NCI-H2196 (cell line): ENCODE data around the gene UGT2A3.
"Not testable (repeated sequence)": the region's sequence is repeated elsewhere in the genome, so short reads cannot be mapped to it uniquely, and the experiment has no call there.

ENCODE experiments used
- DNase-seq: peaks from one replicate; lab custom pipeline; 2025; ENCODE audit not compliant: unreplicated experiment; lab: John Stamatoyannopoulos, UW

Gene UGT2A3

GRCh38 chr4:68951078-68951805, at the start of gene UGT2A3:
Gene UGT2A3 (minus strand): TSS chr4:68951804. CDS start chr4:68951760, 44 bp downstream.
- DNase-seq: no peak

GRCh38 chr4:68997040-68997439, 45.4 kb upstream of the UGT2A3 start:
- no peak for DNase-seq

- DNase-seq: no peak
Measured at GRCh38 chr4:68995292-68995691, 43.7 kb upstream of the UGT2A3 start.

- no peak for DNase-seq
Measured at GRCh38 chr4:68987007-68987406, 35.4 kb upstream of the UGT2A3 start.

GRCh38 chr4:68985442-68985841, 33.8 kb upstream of the UGT2A3 start:
- no peak for DNase-seq

- DNase-seq: no peak
Measured at GRCh38 chr4:68984947-68985346, 33.3 kb upstream of the UGT2A3 start.

GRCh38 chr4:68963374-68963773, 11.8 kb upstream of the UGT2A3 start:
- no peak for DNase-seq

GRCh38 chr4:68962868-68963267, 11.3 kb upstream of the UGT2A3 start:
- no peak for DNase-seq

GRCh38 chr4:68960294-68961163, 8.9 kb upstream of the UGT2A3 start:
- DNase-seq: no peak

- DNase-seq: not testable (repeated sequence)
Measured at GRCh38 chr4:68959085-68959484, 7.5 kb upstream of the UGT2A3 start.

GRCh38 chr4:68954126-68954525, 2.5 kb upstream of the UGT2A3 start:
- DNase-seq: no peak

- no peak for DNase-seq
Measured at GRCh38 chr4:68953056-68953596, 1.5 kb upstream of the UGT2A3 start.

- DNase-seq: no peak
Measured at GRCh38 chr4:68951806-68952585, 392 bp upstream of the UGT2A3 start.

GRCh38 chr4:68950033-68950432, 1.6 kb downstream of the UGT2A3 start:
- no peak for DNase-seq

GRCh38 chr4:68948985-68949384, 2.6 kb downstream of the UGT2A3 start:
- DNase-seq: no peak

GRCh38 chr4:68948044-68948743, 3.4 kb downstream of the UGT2A3 start:
- DNase-seq: no peak

- no peak for DNase-seq
Measured at GRCh38 chr4:68929076-68929737, 22.4 kb downstream of the UGT2A3 start.

- no peak for DNase-seq
Measured at GRCh38 chr4:68927165-68927564, 24.4 kb downstream of the UGT2A3 start.

- DNase-seq: not testable (repeated sequence)
Measured at GRCh38 chr4:68922202-68922601, 29.4 kb downstream of the UGT2A3 start.

- DNase-seq: no peak
Measured at GRCh38 chr4:68921051-68921450, 30.6 kb downstream of the UGT2A3 start.
